SK-N-SH (cell line): ENCODE data around the gene STARD10.

ENCODE experiments used
- CTCF ChIP-seq: fragments of 200-600 bp; sonication (generic); IDR thresholded peaks from 2 replicates; pipeline ENCODE4 v1.6.1; 2017; ENCODE audit warnings: antibody characterized with exemption, mild to moderate bottlenecking, moderate library complexity
- EZH2phosphoT487 ChIP-seq: fragments of 200-600 bp; sonication (generic); IDR thresholded peaks from 2 replicates; pipeline ENCODE4 v1.6.1; 2017; ENCODE audit warnings: low read depth, mixed run types, mild to moderate bottlenecking, antibody characterized with exemption, moderate library complexity, borderline replicate concordance
- FOXM1 ChIP-seq: IDR thresholded peaks from 2 replicates; pipeline ENCODE4 v1.4.0; 2012; ENCODE audit warnings: low read depth, mild to moderate bottlenecking
- RAD21 ChIP-seq: IDR thresholded peaks from 2 replicates; pipeline ENCODE4 v1.6.1; 2012; ENCODE audit warnings: mild to moderate bottlenecking, low read length
- REST ChIP-seq: IDR thresholded peaks from 2 replicates; pipeline ENCODE4 v1.6.1; 2012; ENCODE audit warnings: mild to moderate bottlenecking, low read depth, low read length, moderate library complexity
- RXRA ChIP-seq: IDR thresholded peaks from 2 replicates; pipeline ENCODE4 v1.4.0; 2012; ENCODE audit warnings: low read depth, mild to moderate bottlenecking, borderline replicate concordance
- TAF1 ChIP-seq: IDR thresholded peaks from 2 replicates; pipeline ENCODE4 v1.6.1; 2012; ENCODE audit warnings: low read depth, mild to moderate bottlenecking, low read length, moderate library complexity, borderline replicate concordance
- USF2 ChIP-seq: fragments of 150-350 bp; IDR thresholded peaks from 2 replicates; pipeline ENCODE4 v1.6.1; 2017; ENCODE audit warnings: antibody characterized with exemption, low read length, low read depth, borderline replicate concordance
- ZBTB33 ChIP-seq: IDR thresholded peaks from 2 replicates; pipeline ENCODE4 v1.4.0; 2012; ENCODE audit warnings: low read depth, borderline replicate concordance

- TF ChIP-seq REST (no peak), TAF1 (no peak), RXRA (no peak), FOXM1 (no peak), ZBTB33 (no peak), EZH2phosphoT487 (no peak), RAD21 (no peak), CTCF (no peak), USF2 (no peak)
Measured at GRCh38 chr11:72780296-72781062, 13.4 kb downstream of the STARD10 start.
